GM12873 (cell line): ENCODE data around the gene FRMD3.

ENCODE experiments used
- CTCF ChIP-seq: IDR thresholded peaks from 2 replicates; pipeline ENCODE4 v1.5.1; 2012; ENCODE audit warnings: low read depth, mild to moderate bottlenecking, moderate library complexity, low read length, control low read depth; ENCODE audit not compliant: insufficient read depth; ENCODE audit errors: missing control alignments

The FRMD3 gene

GRCh38 chr9:83420486-83420885 lies 117.7 kb downstream of the FRMD3 start:
- TF ChIP-seq CTCF: no peak

- no peak for TF ChIP-seq CTCF
Observed at GRCh38 chr9:83419961-83420360, 118.2 kb downstream of the FRMD3 start.

GRCh38 chr9:83418283-83418682 lies 119.9 kb downstream of the FRMD3 start:
- no peak for TF ChIP-seq CTCF

- TF ChIP-seq CTCF: no peak
Observed at GRCh38 chr9:83413367-83413766, 124.8 kb downstream of the FRMD3 start.

- TF ChIP-seq CTCF: no peak
Observed at GRCh38 chr9:83410701-83411100, 127.5 kb downstream of the FRMD3 start.

- no peak for TF ChIP-seq CTCF
Observed at GRCh38 chr9:83406921-83407320, 131.3 kb downstream of the FRMD3 start.

- no peak for TF ChIP-seq CTCF
Observed at GRCh38 chr9:83405759-83406158, 132.4 kb downstream of the FRMD3 start.

- no peak for TF ChIP-seq CTCF
Observed at GRCh38 chr9:83403527-83404238, 134.5 kb downstream of the FRMD3 start.
